Duodenal mucosa (tissue), 2 donors: ENCODE measurements around the gene NRM.
"Not testable (repeated sequence)": the region's sequence is repeated elsewhere in the genome, so short reads cannot be mapped to it uniquely, and the experiment has no call there.

Source experiments
- H3K27ac ChIP-seq: one replicate; pipeline ENCODE4 v1.7.0; 2013; ENCODE audit warnings: low read depth, low read length
- H3K27me3 ChIP-seq, 2 donors: one replicate each; pipeline ENCODE4 v1.7.0; 2013; ENCODE audit warnings: low read length in 2 of 2, control low read depth in 1 of 2; ENCODE audit not compliant: insufficient read depth in 2 of 2, control insufficient read depth in 1 of 2
- H3K36me3 ChIP-seq, 2 donors: one replicate each; pipeline ENCODE4 v1.7.0; 2013; ENCODE audit warnings: low read length in 2 of 2, control low read depth in 1 of 2; ENCODE audit not compliant: insufficient read depth in 2 of 2, control insufficient read depth in 1 of 2
- H3K4me1 ChIP-seq, 2 donors: one replicate each; pipeline ENCODE4 v1.7.0; 2013; ENCODE audit warnings: low read length in 2 of 2, control low read depth in 1 of 2; ENCODE audit not compliant: insufficient read depth in 2 of 2, control insufficient read depth in 1 of 2
- H3K4me3 ChIP-seq, 2 donors: one replicate each; pipeline ENCODE4 v1.7.0; 2013; ENCODE audit warnings: low read length in 2 of 2, low read depth in 1 of 2
- H3K9ac ChIP-seq, 2 donors: one replicate each; pipeline ENCODE4 v1.7.0; 2013; ENCODE audit warnings: low read length in 2 of 2, low read depth in 1 of 2
- H3K9me3 ChIP-seq, 2 donors: one replicate each; pipeline ENCODE4 v1.7.0; 2013; ENCODE audit warnings: low read length in 2 of 2, control low read depth in 1 of 2; ENCODE audit not compliant: control insufficient read depth in 1 of 2

The NRM gene

GRCh38 chr6:30719791-30720737 is 29.3 kb upstream of the NRM start, which contains the start of gene TUBB:
TSS of gene TUBB (plus strand) at chr6:30720352. CDS start at chr6:30720507, 155 bp downstream.
- Histone ChIP-seq H3K9me3 (no peaks in the 10 kb centered on the region), H3K4me1 (peaks cover 18 to 35% of the 10 kb centered on the region in 2 donors), H3K27ac (peak within 1 kb of the TSS; percentile 84), H3K4me3 (peak within 1 kb of the TSS; percentile 83 to 91), H3K9ac (peak within 1 kb of the TSS; percentile 76 to 94), H3K36me3 (peaks cover 12 to 28% of the 10 kb centered on the region in 2 donors), H3K27me3 (no peaks in the 10 kb centered on the region)

GRCh38 chr6:30719356-30719755 is 28.6 kb upstream of the NRM start:
- H3K36me3 ChIP-seq, result peaks cover 9 to 21% of the 10 kb centered on the region in 2 donors
- H3K27ac ChIP-seq, result peak overlapping the region; percentile 63
- peaks cover 18 to 35% of the 10 kb centered on the region in 2 donors for H3K4me1 ChIP-seq
- no peaks in the 10 kb centered on the region for H3K9me3 ChIP-seq
- no peaks in the 10 kb centered on the region for H3K27me3 ChIP-seq
- peak overlapping the region; percentile 71 to 91 for H3K4me3 ChIP-seq
- peak overlapping the region; percentile 74 to 94 for H3K9ac ChIP-seq

GRCh38 chr6:30717845-30718720 is 27.3 kb upstream of the NRM start:
- Histone ChIP-seq H3K36me3 (peaks cover 4 to 18% of the 10 kb centered on the region in 2 donors), H3K9ac (peak overlapping the region; percentile 68 to 69), H3K4me1 (peaks cover 15 to 29% of the 10 kb centered on the region in 2 donors), H3K4me3 (peak overlapping the region; percentile 67 to 73), H3K27ac (peak overlapping the region; percentile 85)
- not testable (repeated sequence) for H3K27me3 ChIP-seq, H3K9me3 ChIP-seq

- Histone ChIP-seq H3K4me3 (peak within 1 kb of the TSS; percentile 67 to 83), H3K9me3 (no peaks in the 10 kb centered on the region), H3K27me3 (no peaks in the 10 kb centered on the region), H3K36me3 (peaks cover 6 to 18% of the 10 kb centered on the region in 2 donors), H3K27ac (peak within 1 kb of the TSS; percentile 85), H3K4me1 (peaks cover 11 to 21% of the 10 kb centered on the region in 2 donors), H3K9ac (peak within 1 kb of the TSS; percentile 68 to 69)
Observed at GRCh38 chr6:30717129-30717844, 26.5 kb upstream of the NRM start, which contains the start of gene MDC1. TSS of gene MDC1 (minus strand) at chr6:30717281. CDS start at chr6:30715175, 2,106 bp downstream.

- H3K9me3 ChIP-seq, result no peaks in the 10 kb centered on the region
- no peaks in the 10 kb centered on the region for H3K27me3 ChIP-seq
- H3K4me1 ChIP-seq, result peaks cover 11 to 16% of the 10 kb centered on the region in 2 donors
- peak overlapping the region; percentile 66 to 83 for H3K4me3 ChIP-seq
- peaks cover 9 to 23% of the 10 kb centered on the region in 2 donors for H3K36me3 ChIP-seq
- H3K9ac ChIP-seq, result peak overlapping the region; percentile 35 to 68
- peak overlapping the region; percentile 80 for H3K27ac ChIP-seq
Observed at GRCh38 chr6:30716879-30717128, 26.0 kb upstream of the NRM start.

- no peaks in the 10 kb centered on the region for H3K27me3 ChIP-seq
- H3K27ac ChIP-seq, result no peak overlapping the region
- no peak overlapping the region for H3K9ac ChIP-seq
- peaks cover 8 to 13% of the 10 kb centered on the region in 2 donors for H3K4me1 ChIP-seq
- peaks cover 13 to 41% of the 10 kb centered on the region in 2 donors for H3K36me3 ChIP-seq
- H3K4me3 ChIP-seq, result no peak overlapping the region
- H3K9me3 ChIP-seq, result no peaks in the 10 kb centered on the region
Observed at GRCh38 chr6:30714263-30714662, 23.5 kb upstream of the NRM start.

- Histone ChIP-seq H3K27ac (no peak overlapping the region), H3K4me3 (no peak overlapping the region), H3K36me3 (peaks cover 13 to 45% of the 10 kb centered on the region in 2 donors), H3K27me3 (no peaks in the 10 kb centered on the region), H3K4me1 (peaks cover 4 to 7% of the 10 kb centered on the region in 2 donors), H3K9me3 (no peaks in the 10 kb centered on the region), H3K9ac (no peak overlapping the region)
Observed at GRCh38 chr6:30712441-30712945, 21.7 kb upstream of the NRM start.

- no peak overlapping the region for H3K4me3 ChIP-seq
- H3K36me3 ChIP-seq, result peaks cover 13 to 45% of the 10 kb centered on the region in 2 donors
- no peak overlapping the region for H3K27ac ChIP-seq
- H3K4me1 ChIP-seq, result peaks cover 4 to 9% of the 10 kb centered on the region in 2 donors
- H3K9ac ChIP-seq, result no peak overlapping the region
- no peaks in the 10 kb centered on the region for H3K9me3 ChIP-seq
- H3K27me3 ChIP-seq, result no peaks in the 10 kb centered on the region
Observed at GRCh38 chr6:30711758-30712380, 21.1 kb upstream of the NRM start.
